ENCODE measurements around the gene KCNK18. TPM values are rescaled to one million over a fixed set of nuclear protein-coding genes. Genes with fewer than 3 reads are reported as not detected.

KCNK18 gene
- total RNA-seq: not detected in 2 replicates

GRCh38 chr10:117197189-117197588, at the start of gene KCNK18:
Gene KCNK18 (plus strand): TSS chr10:117197489. CDS start chr10:117197489, 0 bp downstream.

GRCh38 chr10:117240621-117241529, 43.6 kb downstream of the KCNK18 start, which contains the start of gene SLC18A2:
Gene SLC18A2 (plus strand): TSS chr10:117241114. CDS start chr10:117241694, 580 bp downstream.

Other genes starting within 250 kb of the KCNK18 start
- 0.75 and 2.4 TPM in 2 replicates for gene SHTN1, start 192.3 kb upstream of the KCNK18 start, total RNA-seq
- not detected in 2 replicates for gene VAX1, start 59.2 kb upstream of the KCNK18 start, total RNA-seq
- gene SLC18A2, start 43.6 kb downstream of the KCNK18 start, total RNA-seq: not detected in 2 replicates
- gene PDZD8, start 178.0 kb downstream of the KCNK18 start, total RNA-seq: 14.8 and 24.4 TPM in 2 replicates